ENCODE results near the gene KPNB1.

Gene KPNB1

DNA sequence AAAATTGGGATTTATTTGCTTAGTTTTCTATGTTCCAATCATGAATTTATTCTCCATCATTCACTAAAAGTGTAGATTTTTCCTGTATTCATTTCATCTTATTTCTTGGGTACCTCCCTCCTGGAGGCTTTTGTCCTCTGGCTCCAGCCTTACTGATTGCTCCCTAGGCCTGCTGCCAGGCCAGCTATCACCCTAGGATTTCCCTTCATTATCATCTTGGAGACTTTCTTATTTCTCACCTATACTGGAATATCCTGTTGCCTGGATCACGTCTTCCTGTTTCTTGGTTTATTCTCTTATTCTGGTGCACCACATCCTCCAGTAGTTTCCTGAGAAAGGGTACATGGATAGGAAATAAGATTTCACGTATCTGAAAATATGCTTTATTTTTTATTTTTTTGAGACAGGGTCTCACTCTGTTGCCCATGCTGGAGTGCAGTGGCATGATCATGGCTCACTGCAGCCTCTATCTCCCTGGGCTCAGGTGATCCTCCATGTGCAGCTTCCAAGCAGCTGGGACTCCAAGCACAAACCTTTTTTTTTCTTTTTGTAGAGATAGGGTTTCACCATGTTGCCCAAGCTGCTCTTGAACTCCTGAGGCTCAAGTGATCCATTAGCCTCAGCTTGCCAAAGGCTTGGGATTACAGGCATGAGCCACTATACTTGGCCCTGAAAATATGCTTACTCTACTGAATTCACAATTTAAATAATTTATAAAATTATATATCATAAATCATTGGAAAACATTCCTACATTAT is 13.3 kb upstream of the KPNB1 start:
- no peak for DNase-seq

DNA sequence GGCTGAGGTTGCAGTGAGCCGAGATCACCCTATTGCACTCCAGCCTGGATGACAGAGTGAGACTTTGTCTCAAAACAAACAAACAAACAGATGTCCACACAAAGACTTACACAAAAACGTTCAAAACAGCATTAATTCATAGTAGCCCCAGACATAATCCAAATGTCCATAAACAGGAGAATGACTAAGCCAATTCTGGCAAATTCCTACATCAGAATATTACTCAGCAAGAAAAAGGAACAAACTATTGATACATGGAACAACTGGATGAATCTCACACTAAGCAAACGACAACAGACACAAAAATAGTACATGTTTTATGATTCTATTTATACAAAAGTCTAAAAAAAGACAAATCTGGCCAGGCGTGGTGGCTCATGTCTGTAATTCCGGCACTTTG is 10.8 kb upstream of the KPNB1 start:
- DNase-seq = no peak

DNA sequence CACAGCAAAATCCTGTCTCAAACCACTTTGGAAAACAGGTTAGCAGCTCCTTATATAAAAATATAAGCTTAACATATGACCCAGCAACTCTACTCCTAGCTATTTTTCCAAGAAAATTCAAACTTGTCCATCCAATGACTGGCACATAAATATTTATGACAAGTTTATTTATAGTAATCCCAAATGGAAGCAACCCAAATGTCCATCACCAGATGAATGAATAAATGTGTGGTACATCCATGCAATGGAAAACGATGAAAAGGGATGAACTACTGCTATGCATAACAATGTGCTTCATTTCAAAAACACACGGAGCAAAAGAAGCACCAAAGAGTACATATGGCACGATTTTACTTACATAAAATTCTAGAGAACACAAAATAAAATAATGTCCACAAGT is 9.6 kb upstream of the KPNB1 start:
- DNase-seq = no peak

DNA sequence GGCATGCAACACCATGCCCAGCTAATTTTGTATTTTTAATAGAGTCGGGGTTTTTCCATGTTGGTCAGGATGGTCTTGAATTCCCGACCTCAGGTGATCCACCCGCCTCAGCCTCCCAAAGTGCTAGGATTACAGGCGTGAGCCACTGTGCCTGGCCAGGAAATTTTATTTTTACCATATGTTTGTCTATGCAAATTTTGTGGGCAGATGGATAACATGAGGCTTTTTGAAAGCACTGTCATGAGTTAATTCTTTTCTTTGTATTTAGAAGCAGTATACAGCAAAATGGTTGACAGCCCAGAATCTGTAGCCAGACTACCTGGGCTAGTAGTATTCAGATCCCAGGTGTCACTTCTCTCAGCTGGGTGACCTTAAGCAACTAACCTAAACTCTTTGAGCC is 8.5 kb upstream of the KPNB1 start:
- DNase-seq = no peak

DNA sequence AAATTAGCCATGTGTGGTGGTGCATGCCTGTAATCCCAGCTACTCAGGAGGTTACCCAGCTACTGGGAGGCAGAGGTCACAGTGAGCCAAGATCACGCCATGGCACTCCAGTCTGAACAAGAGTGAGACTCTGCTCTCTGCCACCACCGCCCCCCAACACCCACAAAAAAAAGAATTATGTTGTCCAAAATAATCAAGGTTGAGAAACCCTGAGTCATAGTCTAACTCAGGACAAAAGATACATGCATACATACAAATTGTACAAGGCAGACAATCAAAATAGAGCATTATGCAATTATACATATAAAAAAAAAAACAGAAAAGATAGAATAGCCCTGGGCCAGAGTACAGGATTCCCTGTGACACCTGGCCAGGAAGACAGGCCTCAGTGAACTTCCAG is 6.6 kb upstream of the KPNB1 start:
- DNase-seq = peak in 3 of 4 experiments; percentile 27 to 49 (median 29)

DNA sequence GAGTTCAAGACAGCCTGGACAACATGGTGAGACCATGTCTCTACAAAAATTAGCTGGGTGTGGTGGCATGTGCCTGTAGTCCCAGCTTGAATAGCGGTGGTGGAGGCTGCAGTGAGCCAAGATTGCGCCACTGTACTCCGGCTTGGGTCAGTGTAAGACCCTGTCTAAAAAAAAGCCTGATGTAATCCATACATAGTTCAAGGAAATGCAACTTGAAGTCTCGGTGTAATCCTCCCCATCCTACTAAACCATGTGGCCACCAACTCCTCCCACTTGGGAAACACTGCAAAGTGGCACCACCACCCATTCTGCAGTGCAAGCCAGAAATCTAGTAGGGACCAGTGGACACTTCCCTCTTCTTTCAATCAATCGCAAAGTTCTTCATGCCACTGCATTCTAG is 5.4 kb upstream of the KPNB1 start:
- DNase-seq = peak; percentile 67 to 85 (median 82)

DNA sequence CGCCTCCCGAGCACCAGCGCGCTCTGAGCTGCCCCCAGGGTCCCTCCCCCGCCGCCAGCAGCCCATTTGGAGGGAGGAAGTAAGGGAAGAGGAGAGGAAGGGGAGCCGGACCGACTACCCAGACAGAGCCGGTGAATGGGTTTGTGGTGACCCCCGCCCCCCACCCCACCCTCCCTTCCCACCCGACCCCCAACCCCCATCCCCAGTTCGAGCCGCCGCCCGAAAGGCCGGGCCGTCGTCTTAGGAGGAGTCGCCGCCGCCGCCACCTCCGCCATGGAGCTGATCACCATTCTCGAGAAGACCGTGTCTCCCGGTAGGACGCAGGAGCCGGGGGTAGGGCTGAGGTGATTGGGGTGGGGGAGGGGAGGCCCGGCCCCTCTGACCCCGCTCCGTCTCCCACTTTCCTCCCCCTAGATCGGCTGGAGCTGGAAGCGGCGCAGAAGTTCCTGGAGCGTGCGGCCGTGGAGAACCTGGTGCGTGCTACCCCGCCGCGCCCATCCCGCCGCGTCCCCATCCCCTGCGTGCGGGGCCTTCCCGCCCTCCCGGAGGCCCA is 329 bp downstream of the KPNB1 start:
- no peak for DNase-seq

DNA sequence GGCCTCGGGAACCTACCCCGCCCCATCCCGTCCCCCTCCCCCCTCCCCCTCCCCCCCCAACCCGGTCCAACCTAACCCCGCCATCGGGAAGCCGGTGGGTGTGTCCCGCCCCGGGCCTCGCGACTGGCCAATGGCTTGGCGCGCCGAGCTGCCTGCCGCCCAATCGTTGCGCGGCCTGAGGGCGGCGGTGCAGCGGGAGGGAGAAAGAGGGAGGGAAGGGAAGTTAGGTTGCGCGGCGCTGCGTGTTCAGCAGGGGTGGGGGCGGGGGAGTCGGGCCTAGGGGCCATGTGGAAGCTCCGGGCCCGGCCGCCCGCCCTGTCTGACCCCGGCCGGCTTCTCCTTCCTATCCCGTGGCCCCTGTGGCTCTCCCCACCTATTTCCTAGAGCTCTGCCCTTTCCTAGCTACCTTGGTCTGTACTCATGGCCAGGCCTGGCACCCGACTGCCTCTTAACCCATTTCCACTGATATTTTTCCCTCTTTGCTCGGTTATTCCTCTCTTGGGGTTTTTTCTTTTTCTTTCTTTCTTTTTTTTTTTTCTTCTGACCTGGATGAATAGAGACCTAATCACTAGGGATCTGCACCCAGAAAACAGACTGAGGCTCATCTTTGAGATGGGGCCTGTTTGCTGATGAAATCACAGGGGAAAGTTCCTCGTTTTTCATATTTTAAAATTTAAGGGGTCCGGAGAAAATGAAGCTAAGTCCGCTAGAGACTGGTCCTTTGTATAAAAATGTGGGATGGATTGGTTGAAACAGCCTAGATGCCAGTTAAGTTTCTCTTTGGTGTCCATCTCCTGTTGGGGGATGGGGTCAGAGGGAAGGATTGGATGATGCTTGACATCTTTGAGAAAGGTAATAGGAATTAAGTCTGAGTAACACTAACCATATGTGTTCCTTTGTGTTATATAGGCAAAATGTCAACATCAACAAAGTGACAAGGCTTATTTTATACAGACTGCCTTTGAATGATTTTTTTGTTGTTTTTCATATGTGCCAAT is 1.1 kb downstream of the KPNB1 start:
- peak; percentile 95 to 99 (median 98) for DNase-seq

DNA sequence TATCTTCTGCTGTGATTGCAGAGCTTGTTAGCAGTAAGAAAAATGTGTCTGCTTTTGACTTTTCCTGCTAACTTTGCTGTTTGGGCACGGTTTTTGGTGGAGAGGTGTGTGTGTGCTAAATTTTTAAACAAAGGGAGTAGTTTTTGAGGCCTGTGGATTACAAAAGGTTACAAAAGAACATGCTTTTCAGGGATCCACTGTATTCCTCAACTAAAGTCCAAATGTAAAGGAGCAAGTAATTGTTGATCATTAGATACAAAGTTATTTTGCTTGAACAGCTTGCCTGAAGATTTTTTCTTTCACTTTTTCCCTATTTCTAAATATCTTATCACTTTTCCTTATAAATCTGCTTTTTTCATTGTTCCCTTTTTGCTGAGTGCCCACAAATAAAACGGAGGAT is 2.0 kb downstream of the KPNB1 start:
- no peak for DNase-seq

DNA sequence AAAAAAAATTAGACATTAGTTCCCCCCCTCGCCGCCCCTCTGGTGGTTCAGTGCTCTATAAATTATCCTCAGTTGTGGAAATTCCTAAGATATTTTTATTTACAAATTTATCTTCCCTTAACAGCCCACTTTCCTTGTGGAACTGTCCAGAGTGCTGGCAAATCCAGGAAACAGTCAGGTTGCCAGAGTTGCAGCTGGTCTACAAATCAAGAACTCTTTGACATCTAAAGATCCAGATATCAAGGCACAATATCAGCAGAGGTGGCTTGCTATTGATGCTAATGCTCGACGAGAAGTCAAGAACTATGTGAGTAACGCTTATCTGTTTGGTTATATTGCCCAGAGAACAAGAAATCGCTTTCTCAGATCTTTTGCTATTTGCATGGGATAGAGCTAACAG is 2.9 kb downstream of the KPNB1 start:
- DNase-seq = peak in 1 of 4 experiments; percentile 9

DNA sequence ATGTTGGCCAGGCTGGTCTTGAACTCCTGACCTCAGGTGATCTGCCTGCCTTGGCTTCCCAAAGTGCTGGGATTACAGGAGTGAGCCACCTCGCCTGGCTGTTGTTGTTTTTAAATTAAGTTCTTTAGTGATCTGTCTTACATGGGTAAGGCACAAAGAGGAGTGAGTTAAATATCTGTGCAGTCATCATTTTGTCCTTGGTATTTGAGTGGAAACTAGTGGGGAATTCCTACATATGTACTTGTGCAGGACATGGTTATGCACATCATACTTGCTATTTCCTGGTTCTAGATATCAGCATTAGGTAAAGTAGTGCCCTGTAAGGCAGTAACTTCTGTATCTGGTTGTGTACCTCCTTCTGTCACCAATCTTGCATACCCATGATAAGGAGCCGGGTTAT is 3.7 kb downstream of the KPNB1 start:
- no peak for DNase-seq

DNA sequence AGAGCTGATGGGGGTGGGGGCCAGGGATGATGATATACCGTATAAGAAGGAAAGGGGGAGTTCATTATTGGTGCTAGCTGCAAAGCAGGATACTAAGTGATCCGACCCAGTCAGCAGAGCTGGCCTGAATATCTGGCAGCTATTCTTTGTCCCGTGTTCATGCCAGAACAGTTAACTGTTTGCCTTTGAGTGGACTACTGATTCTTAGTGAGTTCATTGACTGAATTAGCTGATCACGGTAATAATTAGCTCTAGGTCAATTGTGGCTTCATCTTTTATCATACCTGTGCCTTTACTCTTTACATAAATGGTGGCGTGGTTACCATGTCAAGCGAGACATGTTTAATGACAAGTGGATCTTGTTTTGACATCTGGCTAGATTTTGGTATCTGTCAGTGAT is 5.3 kb downstream of the KPNB1 start:
- no peak for DNase-seq

DNA sequence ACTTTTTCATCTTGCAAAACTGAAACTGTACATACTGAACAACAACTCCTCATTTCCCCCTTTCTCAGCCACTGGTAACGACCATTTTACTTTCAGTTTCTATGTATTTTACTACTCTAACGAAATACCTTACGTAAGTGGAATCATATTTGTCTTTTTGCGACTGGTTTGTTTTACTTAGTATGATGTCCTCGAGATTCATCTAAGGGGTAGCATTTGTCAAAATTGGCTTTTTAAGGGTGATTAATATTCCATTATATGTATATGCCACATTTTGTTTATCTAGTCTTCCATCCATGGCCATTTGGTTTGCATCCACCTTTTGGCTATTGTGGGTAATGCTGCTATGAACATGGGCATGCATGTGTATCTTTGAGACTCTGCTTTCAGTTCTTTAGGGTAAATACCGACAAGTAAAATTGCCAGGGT is 10.4 kb downstream of the KPNB1 start:
- DNase-seq = peak in 3 of 4 experiments; percentile 16 to 61 (median 54)

DNA sequence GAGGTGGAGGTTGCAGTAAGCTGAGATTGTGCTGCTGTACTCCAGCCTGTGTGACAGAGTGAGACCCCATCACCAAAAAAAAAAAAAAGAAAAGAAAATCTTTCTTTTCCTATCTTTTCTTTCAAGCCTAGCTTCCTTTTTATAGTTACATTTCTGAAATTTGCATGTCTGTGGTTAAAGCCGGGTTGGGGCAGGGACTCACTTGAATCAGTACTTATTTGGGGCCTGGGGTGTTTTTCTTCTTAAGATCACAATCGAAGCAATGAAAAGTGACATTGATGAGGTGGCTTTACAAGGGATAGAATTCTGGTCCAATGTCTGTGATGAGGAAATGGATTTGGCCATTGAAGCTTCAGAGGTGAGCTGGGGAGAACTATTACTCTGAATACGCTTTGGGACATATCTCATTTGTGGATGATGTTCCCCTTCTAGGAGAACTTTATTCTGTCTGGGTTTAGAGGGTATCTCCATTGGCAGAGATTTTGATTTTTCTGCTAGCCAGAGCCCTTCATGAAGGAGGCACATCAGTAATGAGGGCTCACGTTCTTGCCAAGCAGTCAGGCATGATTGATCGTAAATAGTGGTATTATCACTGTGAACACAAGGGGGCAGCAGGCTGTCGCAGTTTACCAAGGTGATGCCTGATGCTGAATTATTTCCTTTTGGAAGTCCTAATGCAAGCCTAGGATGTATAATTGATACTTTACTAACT is 14.3 kb downstream of the KPNB1 start:
- DNase-seq = peak; percentile 67 to 76 (median 75)

DNA sequence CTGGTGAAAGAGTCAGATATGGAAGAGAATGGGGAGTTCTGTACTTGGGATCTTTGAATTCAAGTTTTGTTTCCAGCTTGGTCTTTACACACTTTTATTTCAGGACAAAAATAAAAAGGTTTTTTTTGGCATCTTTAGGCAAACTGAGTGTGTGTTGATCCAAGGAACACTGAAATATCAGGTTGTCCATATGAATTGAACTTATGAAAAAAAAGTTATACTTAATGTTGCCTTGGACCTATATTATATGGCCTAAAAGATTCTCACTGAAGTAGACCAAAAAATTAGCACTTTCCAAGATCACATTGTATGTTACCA is 14.9 kb downstream of the KPNB1 start:
- DNase-seq = no peak

DNA sequence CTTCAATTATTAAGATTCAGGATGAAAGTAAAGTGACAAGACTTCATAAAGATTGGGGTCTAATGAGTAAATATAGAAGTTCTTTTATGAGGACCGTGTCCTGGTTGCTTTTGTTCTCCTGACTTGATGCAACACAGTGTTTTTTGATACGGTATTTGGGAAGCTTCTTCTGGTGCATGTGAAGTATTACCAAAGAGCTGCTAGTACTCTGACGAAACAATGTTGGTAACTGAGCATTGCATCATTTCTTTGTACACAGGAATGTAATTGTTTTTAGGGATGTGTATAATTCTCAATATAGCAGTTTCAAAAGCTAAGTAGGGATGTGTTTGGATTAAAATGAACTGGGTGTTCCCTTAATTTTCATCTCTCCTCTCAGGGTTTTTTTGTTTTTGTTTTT is 15.9 kb downstream of the KPNB1 start:
- DNase-seq = peak; percentile 42 to 78 (median 60)

DNA sequence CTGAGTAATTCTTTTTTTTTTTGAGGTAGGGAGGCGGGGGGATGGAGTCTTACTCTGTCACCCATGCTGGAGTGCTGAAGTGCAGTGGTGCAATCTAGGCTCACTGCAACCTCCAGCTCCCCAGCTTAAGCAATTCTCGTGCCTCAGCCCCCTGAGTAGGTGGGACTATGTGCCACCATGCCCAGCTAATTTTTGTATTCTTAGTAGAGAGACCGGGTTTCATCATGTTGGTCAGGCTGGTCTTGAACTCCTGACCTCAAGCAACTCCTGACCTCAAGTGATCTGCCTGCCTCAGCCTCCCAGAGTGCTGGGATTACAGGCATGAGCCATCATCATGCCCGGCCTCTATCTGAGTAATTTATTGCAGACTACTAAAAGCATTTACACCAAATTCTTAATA is 19.4 kb downstream of the KPNB1 start:
- DNase-seq = peak; percentile 59 to 81 (median 72)

DNA sequence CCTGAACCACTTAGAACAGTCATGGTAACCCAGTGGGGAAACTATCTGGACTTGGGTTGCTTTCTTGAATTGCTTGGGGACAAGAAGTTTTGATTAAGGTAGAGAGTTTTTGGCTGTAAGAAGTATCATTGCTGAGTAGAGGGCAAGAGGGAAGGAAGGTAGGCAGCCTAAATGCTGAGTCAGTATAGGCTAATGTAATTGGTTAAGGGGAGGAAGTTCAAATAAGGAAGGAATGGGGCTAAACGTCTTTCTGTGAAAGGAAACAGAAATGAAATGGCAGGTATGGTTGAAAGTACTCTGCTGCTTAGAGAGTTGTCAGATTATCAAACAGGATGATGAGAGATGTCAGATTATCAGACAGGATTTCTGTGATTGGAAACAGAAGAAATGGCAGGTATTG is 20.3 kb downstream of the KPNB1 start:
- DNase-seq = peak in 2 of 4 experiments; percentile 47 to 62

DNA sequence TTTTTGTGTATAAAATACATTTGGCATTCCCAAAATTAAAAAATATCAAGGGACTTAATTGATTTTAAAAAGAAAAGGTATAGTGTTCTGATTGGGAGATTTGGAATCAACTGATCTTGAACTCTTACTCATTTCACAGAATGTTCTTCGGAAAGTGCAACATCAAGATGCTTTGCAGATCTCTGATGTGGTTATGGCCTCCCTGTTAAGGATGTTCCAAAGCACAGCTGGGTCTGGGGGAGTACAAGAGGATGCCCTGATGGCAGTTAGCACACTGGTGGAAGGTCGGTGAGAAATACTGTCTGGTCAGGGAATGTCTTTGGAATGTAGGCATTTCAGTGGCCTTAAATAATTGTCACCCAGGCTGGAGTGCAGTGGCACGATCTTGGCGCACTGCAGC is 24.8 kb downstream of the KPNB1 start:
- no peak for DNase-seq

DNA sequence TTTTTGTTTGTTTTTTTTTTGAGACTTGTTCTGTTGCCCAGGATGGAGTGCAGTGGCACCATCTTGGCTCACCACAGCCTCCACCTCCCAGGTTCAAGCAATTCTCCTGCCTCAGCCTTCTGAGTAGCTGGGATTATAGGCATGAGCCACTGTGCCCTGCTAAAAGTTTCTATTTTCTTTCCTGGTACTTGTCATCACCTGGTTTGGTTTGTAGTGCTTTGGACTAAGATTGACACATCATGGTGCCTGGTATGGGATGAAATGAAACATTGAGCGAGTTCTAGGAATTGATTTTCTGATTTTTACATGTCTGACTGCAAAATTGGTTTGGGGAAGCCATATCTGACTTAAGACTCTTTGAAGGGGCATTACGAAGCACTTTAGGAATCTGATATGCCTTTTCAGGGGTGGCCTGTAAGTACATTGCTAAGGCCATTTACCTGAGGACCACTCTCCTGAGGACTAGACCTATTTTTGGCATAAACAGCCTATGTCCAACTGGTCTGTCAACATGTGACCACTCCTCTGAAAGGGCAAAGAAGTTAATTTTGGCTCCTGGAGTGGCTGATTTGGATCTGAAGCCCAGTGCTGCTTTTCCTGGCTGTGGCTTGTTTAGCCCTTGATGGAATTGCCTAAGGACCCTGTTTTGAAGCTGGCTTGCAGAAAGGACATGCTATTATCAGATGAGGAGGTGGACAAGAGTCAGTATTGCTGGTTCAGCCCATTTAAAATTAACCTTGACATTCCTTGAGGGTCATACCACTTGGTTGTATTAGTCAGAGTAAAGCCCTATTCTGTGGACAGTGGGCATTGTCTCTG is 25.9 kb downstream of the KPNB1 start:
- DNase-seq = no peak

DNA sequence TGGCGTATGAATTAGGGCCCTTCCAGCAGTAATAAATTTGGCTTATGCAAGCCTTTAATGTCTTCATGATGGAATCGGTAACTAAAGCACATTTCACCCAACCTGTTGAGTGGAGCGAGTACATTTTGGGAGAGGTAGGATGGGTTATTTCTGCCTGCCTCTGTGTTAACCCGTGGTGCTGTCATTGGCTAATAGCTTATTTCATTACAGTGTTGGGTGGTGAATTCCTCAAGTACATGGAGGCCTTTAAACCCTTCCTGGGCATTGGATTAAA is 26.4 kb downstream of the KPNB1 start:
- no peak for DNase-seq

DNA sequence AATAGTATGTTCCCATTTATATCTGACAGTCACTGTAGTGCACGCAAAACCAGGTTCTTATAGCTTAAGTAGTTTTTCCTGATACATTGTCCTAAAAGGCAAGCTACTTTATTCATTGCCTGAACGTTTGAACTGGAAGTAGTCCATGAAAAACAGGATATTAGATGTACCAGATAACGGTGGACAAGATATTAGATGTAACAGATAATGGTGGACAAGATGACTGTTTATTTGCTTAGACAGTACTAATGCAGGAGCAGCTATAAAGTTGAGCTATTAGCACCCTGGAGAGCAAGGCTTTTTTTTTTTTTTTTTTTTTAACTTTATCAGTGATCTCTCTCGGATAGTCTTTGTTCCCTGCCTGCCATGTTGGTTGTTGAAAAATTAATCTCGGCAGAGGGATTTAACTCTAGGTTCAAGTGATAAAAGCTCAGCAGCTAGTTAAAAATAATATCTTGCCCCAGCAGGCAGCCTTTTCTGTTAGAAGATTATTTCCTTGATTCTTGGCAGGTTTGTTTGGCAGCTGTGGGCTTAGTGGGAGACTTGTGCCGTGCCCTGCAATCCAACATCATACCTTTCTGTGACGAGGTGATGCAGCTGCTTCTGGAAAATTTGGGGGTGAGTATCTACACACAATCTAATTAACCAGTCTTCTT is 26.9 kb downstream of the KPNB1 start:
- no peak for DNase-seq

Data from suppressor macrophage (primary cell).